GM19328 (cell line): ENCODE data around the gene GAB2.

Experiments used
- ATAC-seq: cut with Tn5 transposase; IDR thresholded peaks from one replicate; pipeline ENCODE4 v1.9.1; 2021; ENCODE audit warnings: mild to moderate bottlenecking, moderate library complexity; ENCODE audit not compliant: unreplicated experiment

Gene GAB2

GRCh38 chr11:78428266-78428636, 10.6 kb upstream of the GAB2 start:
- no peak for ATAC-seq

GRCh38 chr11:78427615-78428265, 10.1 kb upstream of the GAB2 start:
- no peak for ATAC-seq

GRCh38 chr11:78426845-78427244, 9.2 kb upstream of the GAB2 start:
- ATAC-seq = no peak

DNA sequence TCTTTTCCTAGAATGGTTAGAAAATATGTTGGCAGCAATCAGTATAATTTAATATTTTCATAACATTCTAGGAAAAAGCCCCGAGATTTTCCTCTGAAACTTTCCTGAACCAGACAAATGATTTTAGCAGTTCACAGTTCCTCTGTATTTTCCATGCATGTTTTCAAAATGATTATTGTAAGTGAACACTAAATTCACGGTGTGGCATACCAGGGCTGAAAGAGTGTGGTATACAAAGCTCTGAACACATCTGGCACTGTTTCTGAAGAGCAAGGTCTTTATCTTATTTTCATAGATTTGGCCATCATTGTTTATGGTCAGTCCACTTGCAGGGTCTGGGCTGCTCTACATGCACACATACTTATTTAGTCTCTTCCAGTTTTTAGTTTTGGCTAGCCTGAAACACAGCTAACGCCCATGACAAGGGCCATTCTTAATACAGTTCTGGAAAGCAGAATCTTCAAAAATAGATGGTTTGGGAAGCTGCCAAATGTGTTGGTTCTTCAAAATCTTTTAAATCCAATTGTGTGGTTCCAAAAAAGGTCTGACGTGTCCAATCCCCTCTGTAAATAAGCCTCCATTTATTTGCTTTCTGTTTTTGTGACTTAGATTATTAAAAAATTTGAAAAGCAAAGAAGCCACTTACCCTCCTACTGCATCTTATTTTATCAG, 7.9 kb upstream of the GAB2 start:
- no peak for ATAC-seq

- no peak for ATAC-seq
These were observed 7.0 kb upstream of the GAB2 start for GRCh38 chr11:78424334-78425270.

GRCh38 chr11:78423241-78423640, 5.6 kb upstream of the GAB2 start:
- ATAC-seq = no peak

DNA sequence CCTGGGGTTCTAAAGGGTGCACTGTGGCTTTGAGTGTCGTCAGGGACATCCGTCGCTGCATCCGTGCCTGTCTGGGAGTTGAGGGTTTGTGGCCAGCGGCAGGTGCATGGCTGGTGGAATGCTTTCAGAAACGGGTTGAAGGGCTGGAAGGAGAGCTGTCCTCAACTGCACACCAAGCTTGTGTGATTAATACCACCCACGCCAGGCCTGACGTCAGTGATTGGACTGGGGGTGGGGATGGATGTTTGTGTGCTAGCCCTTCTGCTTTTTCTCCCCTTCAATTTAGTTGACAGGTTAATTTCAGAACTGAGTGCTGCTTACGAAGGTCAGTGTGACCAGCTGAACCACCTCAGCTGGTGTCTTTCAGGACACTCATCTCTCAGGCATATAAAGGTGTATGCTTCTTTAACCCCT, 3.2 kb upstream of the GAB2 start:
- ATAC-seq = no peak

GRCh38 chr11:78420255-78420764, 2.7 kb upstream of the GAB2 start:
- ATAC-seq = no peak

- no peak for ATAC-seq
These were observed 1.7 kb upstream of the GAB2 start for GRCh38 chr11:78419327-78419726.

DNA sequence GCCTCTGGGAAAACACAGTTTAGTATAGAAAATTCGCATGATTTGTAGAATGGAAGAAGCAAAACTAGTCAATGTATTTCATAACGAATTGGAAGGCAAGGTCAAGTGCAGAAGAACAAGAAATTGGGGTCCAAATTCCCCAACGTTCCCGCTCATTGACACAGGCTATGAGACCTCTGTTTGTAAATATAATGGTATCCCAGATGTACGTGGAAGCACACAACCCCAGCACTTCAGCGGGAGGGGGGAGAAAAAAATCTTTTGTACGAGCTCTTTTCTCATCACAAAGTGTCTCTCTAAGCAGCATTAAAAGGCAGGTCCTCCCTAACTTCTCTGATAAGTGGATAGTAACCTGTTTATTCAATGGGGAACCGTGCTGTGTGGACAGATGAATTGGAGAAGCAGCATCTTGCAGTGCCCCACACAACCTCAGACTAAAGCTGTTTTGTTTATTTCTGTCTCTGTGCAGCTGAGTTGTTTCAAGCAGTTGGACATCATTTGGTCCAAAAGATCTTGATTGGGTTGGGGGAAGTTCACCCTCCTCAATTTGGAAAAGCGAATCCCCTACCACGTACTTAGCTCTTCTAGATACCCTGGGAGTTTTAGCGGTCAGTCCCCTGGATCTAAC, 1.1 kb upstream of the GAB2 start:
- no peak for ATAC-seq

DNA sequence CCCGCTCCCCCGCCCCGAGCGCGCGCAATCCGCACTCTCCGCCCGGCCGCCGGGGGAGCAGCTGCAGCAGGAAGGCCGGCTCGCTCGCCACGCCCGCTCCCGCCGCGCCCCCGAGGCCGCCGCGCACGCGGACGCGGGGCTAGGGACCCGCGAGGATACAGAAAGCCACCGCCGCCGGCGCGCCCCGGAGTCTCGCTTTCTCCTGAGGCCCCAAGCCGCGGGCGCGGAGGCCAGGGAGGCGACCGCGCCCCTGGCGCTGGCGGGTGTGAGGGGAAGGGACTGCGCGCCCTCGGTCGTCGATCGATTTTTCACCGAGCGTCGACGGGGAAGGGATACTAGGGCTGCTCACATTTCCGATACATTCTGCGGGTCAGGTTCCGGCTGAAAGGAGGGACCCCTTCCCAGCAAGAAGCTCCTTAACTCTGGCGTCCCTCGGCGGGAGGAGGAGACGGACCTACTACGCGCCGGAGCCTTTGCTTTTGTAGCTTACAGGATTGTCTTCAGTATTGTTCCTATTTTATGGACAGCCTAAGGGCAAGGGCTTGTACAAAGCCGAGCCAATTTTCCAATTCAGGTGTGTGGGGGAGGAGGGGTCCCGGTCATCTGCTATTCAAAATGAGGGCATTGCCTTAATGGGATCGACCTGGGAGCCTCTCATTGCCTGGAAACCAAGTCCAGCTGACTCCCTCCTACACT, 416 bp upstream of the GAB2 start:
- ATAC-seq = peak; percentile 47

DNA sequence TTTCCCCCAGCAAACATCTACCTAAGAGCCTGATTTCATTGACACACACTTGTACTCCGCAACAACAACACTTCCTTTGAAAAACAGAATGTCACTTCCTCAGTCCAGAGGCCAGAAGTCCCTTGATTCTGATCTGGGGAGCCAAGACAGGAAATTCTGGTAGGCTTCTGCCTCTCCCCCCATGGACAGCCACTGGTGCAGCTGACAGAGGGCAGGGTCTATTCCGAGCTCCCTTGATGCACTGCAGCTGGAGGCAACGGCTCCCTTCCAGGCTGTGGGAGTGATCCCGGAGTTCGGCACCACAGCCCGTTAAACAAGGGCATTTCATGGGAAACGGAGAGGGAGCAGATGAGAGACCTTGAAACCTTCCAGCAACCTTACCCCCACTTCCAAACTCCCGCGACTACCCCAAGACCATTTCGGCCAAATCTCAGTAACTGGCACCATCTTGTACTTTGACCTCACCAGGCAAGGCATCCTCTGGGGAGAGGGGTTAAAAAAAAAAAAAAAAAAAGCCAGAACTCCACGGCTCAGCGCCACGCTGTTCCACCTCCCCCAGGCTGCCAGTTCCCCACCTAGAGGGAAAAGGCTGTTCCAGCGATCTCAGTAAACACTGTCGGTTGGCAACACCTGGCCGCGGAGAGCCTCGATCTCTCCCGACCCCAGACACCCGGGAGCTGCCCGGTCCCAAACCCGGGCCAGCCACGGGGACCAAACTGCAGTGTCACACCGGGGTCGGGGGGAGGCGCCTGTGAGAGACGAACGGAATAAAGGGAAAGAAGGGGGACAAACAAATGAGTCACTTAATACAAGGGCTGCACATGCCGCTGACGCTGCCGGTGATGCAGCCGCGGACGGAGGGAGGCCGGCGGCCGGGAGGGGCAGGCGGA, 1.1 kb downstream of the GAB2 start:
- ATAC-seq = peak; percentile 45

- ATAC-seq = no peak
These were observed 2.3 kb downstream of the GAB2 start for GRCh38 chr11:78415338-78415737.

DNA sequence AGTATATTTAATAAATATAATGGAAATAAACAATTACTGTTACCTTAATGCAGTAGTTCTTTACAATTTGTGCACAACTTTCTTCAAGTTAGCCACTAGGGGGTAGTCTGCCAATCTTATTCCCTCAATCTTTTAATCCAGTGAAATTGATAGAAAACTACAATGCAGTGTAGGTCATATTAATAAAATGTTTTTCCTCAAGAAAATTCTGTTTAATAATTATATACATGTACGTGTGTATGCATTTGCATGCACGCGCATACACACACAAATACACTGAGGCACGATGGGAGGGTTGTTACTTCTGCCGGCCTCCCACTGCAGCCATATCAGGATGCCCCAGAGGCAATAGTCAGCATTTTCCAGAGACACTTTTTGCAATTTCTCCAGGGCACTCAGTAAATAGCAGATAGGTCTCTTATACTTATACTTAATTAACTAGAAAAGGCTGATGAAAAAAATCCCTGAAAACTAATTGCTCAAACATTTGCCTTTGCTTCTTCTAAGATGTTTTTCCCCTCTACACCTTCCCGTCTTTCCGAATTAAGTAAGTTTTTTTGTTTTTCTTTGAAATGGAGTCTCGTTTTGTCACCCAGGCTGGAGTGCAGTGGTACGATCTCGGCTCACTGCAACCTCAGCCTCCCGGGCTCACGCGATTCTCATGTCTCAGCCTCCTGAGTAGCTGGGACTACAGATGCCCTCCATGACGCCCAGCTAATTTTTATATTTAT, 3.1 kb downstream of the GAB2 start:
- ATAC-seq = no peak

- ATAC-seq = no peak
These were observed 9.0 kb downstream of the GAB2 start for GRCh38 chr11:78408619-78409018.

DNA sequence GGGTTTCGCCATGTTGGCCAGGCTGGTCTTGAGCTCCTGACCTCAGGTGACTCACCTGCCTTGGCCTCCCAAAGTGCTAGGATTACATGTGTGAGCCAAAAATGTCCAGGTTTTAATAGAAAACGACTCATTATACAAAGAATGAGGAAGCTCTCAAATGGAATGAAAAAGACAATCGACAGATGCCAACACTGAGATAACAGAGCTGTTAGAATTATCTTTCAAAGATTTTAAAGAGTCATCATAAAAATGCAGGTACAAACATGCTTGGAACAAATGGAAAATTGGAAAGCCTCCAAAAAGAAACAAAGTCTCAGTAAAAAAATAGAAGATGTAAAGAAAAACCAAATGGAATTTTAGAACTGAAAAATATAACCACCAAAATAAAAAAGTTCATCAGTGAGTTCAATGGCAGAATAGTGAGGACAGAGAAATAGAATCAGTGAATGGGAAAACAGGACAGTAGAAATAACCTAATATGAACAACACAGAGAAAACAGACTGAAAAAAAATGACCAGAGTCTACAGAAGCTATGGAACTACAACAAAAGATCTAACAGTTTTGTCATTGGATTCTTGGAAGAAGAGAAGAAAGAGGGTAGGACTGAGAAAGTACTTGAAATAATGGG, 10.9 kb downstream of the GAB2 start:
- ATAC-seq = no peak

DNA sequence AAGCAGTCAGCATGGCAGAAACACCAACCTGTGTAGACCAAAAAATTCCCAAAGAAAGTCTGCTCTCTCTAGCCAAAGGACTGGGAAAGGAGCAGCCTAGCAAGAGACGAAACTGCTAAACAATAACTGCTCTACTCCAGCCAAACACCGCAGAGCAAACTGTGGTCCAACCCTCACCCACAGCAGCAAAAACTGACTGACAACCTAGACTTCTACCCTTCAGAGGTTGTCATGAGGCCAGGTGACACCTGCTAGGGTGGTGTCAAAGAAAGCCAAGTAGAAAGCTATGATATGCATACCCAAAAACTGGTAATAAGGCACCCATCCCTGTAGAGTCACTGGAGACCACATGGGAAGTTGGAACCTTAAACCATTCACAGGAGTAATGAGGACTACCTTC, 11.8 kb downstream of the GAB2 start:
- no peak for ATAC-seq

DNA sequence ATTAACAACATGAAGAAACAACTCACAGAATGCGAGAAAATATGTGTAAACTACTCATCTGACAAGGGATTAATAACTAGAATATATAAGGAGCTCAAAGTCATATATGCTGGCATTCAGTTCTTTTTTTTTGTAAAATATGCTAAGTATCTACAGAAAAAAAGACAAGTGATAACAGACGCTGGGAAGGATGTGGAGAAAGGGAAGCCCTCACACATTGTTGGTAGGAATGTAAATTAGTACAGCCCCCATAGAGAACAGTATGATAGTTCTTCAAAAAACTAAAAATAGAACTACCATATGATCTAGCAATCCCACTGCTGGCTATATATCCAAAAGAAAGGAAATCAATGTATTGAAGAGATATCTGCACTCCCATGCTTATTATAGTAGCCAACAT, 13.8 kb downstream of the GAB2 start:
- ATAC-seq = no peak
